ENCODE results near the gene HSBP1.

The HSBP1 gene

GRCh38 chr16:83842291-83842690, 34.5 kb downstream of the HSBP1 start:
- DNase-seq = no peak

- no peak for DNase-seq
These were observed 35.2 kb downstream of the HSBP1 start for GRCh38 chr16:83842756-83843507.

- DNase-seq = no peak
These were observed 35.9 kb downstream of the HSBP1 start for GRCh38 chr16:83843657-83844056.

GRCh38 chr16:83845263-83845662, 37.5 kb downstream of the HSBP1 start:
- no peak for DNase-seq

GRCh38 chr16:83847371-83848225, 39.8 kb downstream of the HSBP1 start:
- no peak for DNase-seq

- no peak for DNase-seq
These were observed 41.6 kb downstream of the HSBP1 start for GRCh38 chr16:83849421-83849820.

GRCh38 chr16:83850947-83851346, 43.2 kb downstream of the HSBP1 start:
- DNase-seq = no peak

- no peak for DNase-seq
These were observed 43.7 kb downstream of the HSBP1 start for GRCh38 chr16:83851473-83851872.

GRCh38 chr16:83852774-83853173, 45.0 kb downstream of the HSBP1 start:
- no peak for DNase-seq

- no peak for DNase-seq
These were observed 46.1 kb downstream of the HSBP1 start for GRCh38 chr16:83853834-83854233.

- DNase-seq = no peak
These were observed 46.6 kb downstream of the HSBP1 start for GRCh38 chr16:83854420-83854819.

GRCh38 chr16:83856792-83857191, 49.0 kb downstream of the HSBP1 start:
- no peak for DNase-seq

- DNase-seq = no peak
These were observed 51.5 kb downstream of the HSBP1 start for GRCh38 chr16:83859265-83859664.

GRCh38 chr16:83862661-83863060, 54.9 kb downstream of the HSBP1 start:
- no peak for DNase-seq

GRCh38 chr16:83863682-83864081, 55.9 kb downstream of the HSBP1 start:
- no peak for DNase-seq

Measured in SW 1271 (cell line).